ENCODE data around the gene FAM193B. TPM values are rescaled to one million over a fixed set of nuclear protein-coding genes. Genes with fewer than 3 reads are reported as not detected.
"Not testable (repeated sequence)": the region's sequence is repeated elsewhere in the genome, so short reads cannot be mapped to it uniquely, and the experiment has no call there.

The FAM193B gene
- total RNA-seq, 1 experiment from 2014 or later, result 21.8 TPM

DNA sequence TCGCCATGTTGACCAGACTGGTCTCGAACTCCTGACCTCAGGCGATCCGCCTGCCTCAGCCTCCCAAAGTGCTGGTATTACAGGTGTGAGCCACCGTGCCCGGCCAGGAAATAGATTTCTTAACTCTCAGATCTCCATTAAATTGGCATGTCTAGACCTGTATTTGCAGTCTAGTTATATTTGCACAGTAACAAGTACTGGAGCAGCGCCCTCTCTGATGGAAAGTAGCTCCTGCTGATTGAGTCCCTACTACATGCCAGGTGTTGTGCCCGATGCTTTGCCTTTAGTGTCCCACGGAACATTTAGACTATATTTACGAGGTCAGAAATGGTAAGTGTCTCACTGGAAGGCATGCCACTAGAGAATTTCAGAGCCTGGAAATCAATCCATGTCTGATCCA lies 21.8 kb upstream of the FAM193B start:
- no peak for DNase-seq (ENCODE audit: low spot score)

GRCh38 chr5:177575488-177575887 lies 21.1 kb upstream of the FAM193B start:
- no peak for DNase-seq (ENCODE audit: low spot score)

GRCh38 chr5:177569894-177570293 lies 15.5 kb upstream of the FAM193B start:
- DNase-seq (ENCODE audit: low spot score), result no peak

GRCh38 chr5:177568326-177568725 lies 14.0 kb upstream of the FAM193B start:
- DNase-seq (ENCODE audit: low spot score), result no peak

DNA sequence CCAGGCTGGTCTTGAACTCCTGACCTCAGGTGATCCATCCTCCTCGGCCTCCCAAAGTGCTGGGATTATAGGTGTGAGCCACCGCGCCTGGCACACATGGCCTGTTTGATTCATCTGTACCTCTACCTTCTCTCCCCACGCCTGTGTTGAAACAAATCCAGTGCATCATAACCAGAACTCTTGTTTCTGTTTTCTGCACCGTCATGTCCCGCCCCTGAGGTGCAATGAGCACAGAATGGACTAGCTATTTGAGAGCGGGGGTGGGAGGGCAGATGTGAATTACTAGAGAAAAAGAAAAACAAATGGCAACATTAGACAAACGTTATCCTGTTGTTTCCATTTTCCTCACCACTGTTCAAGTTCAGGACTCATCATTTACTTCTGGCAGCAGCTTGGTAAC lies 10.7 kb upstream of the FAM193B start:
- no peak for DNase-seq (ENCODE audit: low spot score)

DNA sequence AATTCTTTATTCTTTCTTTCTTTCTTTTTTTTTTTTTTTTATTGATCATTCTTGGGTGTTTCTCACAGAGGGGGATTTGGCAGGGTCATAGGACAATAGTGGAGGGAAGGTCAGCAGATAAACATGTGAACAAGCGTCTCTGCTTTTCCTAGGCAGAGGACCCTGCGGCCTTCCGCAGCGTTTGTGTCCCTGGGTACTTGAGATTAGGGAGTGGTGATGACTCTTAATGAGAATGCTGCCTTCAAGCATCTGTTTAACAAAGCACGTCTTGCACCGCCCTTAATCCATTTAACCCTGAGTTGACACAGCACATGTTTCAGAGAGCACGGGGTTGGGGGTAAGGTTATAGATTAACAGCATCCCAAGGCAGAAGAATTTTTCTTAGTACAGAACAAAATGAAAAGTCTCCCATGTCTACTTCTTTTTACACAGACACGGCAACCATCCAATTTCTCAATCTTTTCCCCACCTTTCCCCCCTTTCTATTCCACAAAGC lies 5.1 kb upstream of the FAM193B start:
- DNase-seq (ENCODE audit: low spot score), result not testable (repeated sequence)

DNA sequence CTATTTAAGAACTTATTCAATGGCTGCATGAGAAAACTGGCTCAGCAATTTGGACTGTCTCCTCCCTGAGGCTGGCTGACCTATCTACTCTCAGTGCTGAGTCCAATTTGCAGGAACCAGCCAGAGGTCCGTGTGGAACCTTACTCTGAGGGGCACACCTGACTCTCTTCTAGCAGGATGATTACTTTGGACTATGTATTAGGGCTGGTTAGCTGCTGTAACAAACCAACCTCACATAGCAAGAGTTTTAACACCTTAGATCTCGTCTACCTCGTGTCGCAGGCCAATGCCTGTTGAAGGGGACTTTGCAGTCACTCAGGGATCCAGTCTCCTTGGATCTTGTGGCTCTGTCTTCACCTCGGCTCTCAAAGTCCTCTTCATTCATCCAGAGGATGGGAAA lies 3.4 kb upstream of the FAM193B start:
- DNase-seq (ENCODE audit: low spot score), result no peak

- peak; percentile 52 for DNase-seq (ENCODE audit: low spot score)
Observed at GRCh38 chr5:177557041-177557647, 2.8 kb upstream of the FAM193B start.

GRCh38 chr5:177555665-177556064 lies 1.3 kb upstream of the FAM193B start:
- DNase-seq (ENCODE audit: low spot score), result no peak

- no peak for DNase-seq (ENCODE audit: low spot score)
Observed at GRCh38 chr5:177555228-177555627, 865 bp upstream of the FAM193B start.

DNA sequence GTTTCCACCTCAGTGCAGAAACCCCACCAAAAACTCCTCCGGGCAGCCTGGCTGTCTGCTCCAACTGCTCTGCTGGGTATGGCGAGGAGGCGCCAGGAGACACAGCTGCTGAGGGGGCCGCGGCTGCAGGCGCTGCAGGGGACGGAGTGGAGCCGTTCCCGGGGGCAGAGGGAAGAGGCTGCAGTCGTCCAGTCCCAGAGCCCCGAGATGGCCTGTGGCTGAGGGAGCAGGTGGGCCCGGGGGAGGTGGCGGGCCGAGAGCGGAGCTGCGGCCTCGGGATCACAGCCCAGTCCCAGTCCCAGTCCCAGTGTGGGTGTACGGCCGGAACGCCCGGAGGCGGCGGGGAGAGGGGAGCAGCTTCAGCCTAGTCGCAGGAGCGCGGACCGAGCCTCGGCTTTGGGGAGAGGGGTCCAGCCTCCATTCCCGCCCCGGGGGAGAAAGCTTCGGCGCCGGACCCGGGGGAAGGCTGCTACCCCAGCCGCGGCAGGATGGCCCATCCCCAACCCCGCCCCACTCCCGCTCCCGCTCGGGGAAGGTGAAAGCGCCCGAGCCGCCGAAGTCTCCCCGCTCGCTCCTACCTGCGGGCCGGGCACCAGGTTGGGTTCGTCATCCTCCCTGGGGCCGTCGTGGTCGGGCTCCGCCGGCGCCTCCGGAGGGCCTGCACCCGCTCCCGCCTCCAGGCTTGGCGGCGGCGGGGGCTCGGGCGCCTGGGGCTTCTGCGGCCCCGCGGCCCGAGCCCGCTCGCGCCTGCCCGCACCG lies 513 bp downstream of the FAM193B start:
- no peak for DNase-seq (ENCODE audit: low spot score)

- DNase-seq (ENCODE audit: low spot score), result no peak
Observed at GRCh38 chr5:177552839-177553455, 1.4 kb downstream of the FAM193B start.

- DNase-seq (ENCODE audit: low spot score), result no peak
Observed at GRCh38 chr5:177550122-177550521, 4.2 kb downstream of the FAM193B start.

GRCh38 chr5:177548495-177548894 lies 5.9 kb downstream of the FAM193B start:
- no peak for DNase-seq (ENCODE audit: low spot score)

DNA sequence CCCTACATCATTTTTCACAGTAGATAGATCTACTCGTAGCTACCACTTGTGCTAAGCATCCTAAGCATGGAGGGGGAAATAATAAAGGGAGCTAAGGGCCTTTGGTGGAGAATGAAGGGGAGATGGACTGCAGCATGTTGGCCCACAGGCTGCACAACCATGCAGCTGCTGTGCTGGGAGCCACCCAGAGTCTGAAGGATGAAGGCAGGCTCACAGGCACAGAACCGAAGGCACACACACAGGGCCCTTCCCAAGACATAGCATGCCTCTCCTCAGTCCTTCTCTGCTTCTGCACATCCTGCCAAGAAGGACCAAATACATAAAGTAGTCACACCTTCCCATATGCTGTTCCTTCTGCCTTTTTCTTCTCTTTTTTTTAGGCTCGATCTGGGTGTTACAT lies 6.6 kb downstream of the FAM193B start:
- DNase-seq (ENCODE audit: low spot score), result no peak

DNA sequence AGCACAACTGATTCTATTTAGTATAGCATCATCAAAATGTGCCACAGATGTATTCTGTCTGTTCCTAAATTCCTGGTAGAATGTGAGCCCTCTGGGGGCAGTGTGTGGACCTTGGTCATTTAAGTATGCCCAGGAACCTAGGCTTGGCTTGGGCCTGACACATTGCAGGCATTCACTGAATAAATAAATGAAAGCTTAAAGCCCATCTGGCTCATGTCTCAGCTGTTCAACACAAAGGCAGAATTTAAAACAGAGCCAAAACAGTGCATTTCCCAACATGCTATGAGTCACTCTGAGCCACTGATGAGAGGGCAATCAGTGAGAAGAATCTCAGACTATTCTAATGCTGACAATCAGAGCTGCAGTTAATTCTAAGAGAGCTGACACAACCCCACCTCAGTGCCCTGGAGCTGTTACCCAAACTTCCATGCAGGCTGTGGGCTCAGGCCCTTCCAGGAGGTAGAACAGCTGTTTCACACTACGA lies 8.1 kb downstream of the FAM193B start:
- peak; percentile 94 for DNase-seq (ENCODE audit: low spot score)

GRCh38 chr5:177545487-177546257 lies 8.7 kb downstream of the FAM193B start:
- no peak for DNase-seq (ENCODE audit: low spot score)

DNA sequence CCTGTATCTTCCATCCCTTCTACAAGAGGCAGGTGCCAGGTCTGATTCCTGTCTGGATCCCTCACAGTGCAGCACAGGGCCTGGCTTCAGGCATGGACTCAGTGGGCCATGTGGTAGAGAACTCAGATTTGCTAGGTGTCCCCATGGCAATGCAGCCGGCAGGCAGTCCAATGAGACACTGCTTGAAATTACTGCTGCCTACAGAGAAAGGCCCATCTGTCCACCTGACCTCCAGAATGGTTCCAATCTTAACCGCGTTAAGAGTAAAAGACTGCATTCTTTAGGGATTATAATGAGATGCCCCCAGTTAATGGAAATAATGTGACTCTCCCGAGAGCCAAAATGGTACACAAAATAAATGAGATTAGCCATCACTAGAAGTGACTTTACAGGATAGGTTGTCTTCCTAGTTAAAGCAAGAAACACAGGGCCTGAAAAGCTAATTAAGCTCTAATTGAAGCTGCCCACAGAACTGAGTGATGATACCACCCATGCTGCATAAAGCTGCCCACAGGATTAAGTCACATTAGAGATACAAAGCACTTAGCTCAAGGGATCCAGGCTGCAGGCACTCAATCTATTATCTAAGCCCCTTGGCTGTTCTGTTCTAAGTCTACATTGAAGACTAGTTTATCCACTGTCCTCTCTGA lies 11.4 kb downstream of the FAM193B start:
- DNase-seq (ENCODE audit: low spot score), result no peak

GRCh38 chr5:177540438-177540837 lies 13.9 kb downstream of the FAM193B start:
- no peak for DNase-seq (ENCODE audit: low spot score)

GRCh38 chr5:177539411-177539810 lies 15.0 kb downstream of the FAM193B start:
- no peak for DNase-seq (ENCODE audit: low spot score)

DNA sequence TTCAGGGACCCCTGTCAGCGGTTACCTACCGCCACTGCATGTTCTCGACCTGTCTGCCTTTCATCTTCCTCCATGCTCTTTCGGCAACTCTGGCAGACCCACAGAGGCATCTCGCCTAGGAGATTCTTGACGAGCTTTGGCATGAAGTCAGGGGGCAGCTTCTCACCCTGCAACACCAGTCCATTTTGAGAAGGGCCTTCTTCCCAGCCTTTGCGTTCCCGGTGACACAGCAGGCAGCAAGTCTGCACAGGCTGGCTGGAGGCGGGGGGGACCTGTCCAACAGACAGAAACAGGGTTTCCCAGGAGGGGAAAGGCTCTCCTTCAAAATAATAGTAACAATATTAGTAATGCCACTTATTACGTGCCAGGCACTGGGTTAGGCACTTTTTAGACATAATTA lies 15.5 kb downstream of the FAM193B start:
- no peak for DNase-seq (ENCODE audit: low spot score)

Measured in A172 (cell line).